Osteoblast (primary cell): Measurements from ENCODE around the gene PLA2G5. TPM values are rescaled to one million over a fixed set of nuclear protein-coding genes. Genes with fewer than 3 reads are reported as not detected.

Experiments used
- DNase-seq: peaks from one replicate; pipeline ENCODE4 v3.0.0; 2011; ENCODE audit warnings: low spot score, mixed read lengths; ENCODE audit not compliant: insufficient read length; ENCODE audit errors: missing footprints
- H2AFZ ChIP-seq: 2 replicates; pipeline ENCODE4 v1.6.0; 2011; ENCODE audit warnings: mild to moderate bottlenecking, low read length
- H3K27ac ChIP-seq: 2 replicates; pipeline ENCODE4 v1.5.1; 2011; ENCODE audit warnings: mild to moderate bottlenecking, low read depth, low read length, moderate library complexity
- H3K27me3 ChIP-seq: 2 replicates; pipeline ENCODE4 v1.6.0; 2012; ENCODE audit warnings: mild to moderate bottlenecking, control low read depth, inconsistent platforms, low read length, moderate library complexity; ENCODE audit not compliant: insufficient read depth
- H3K36me3 ChIP-seq: 2 replicates; pipeline ENCODE4 v1.5.1; 2011; ENCODE audit warnings: mild to moderate bottlenecking, low read length, control low read depth, moderate library complexity; ENCODE audit not compliant: insufficient read depth
- H3K4me1 ChIP-seq: 2 replicates; pipeline ENCODE4 v1.5.1; 2011; ENCODE audit warnings: mild to moderate bottlenecking, low read length, control low read depth, moderate library complexity; ENCODE audit not compliant: insufficient read depth
- H3K4me2 ChIP-seq: 2 replicates; pipeline ENCODE4 v1.6.0; 2011; ENCODE audit warnings: mild to moderate bottlenecking, low read length; ENCODE audit not compliant: insufficient read depth
- H3K4me3 ChIP-seq: fragments of 200-600 bp; sonication (generic); 3 replicates; pipeline ENCODE4 v1.5.1; 2012; ENCODE audit warnings: mild to moderate bottlenecking, low read length, inconsistent platforms; ENCODE audit not compliant: insufficient read depth
- H3K79me2 ChIP-seq: 2 replicates; pipeline ENCODE4 v1.6.0; 2012; ENCODE audit warnings: mild to moderate bottlenecking, low read length, control low read depth, inconsistent platforms; ENCODE audit not compliant: insufficient read depth
- H3K9me3 ChIP-seq: 2 replicates; pipeline ENCODE4 v1.5.1; 2011; ENCODE audit warnings: low read depth, low read length, control low read depth
- H4K20me1 ChIP-seq: 2 replicates; pipeline ENCODE4 v1.6.0; 2012; ENCODE audit warnings: mild to moderate bottlenecking, low read length, control low read depth; ENCODE audit not compliant: insufficient read depth
- total RNA-seq: library from RNA; depleted of rRNA; stranded (reverse); fragments of >200 nt; gene quantifications from 2 replicates; pipeline ENCODE4 v1.2.3, GENCODE V29; 2012
- TF ChIP-seq, protein P1 (sequence below): IDR thresholded peaks from 2 replicates; pipeline ENCODE4 v1.5.1; 2011; ENCODE audit warnings: mild to moderate bottlenecking, low read depth, low read length, moderate library complexity; ENCODE audit errors: extremely low read depth

PLA2G5 gene
- total RNA-seq, 1 donor = 2.9 TPM

DNA sequence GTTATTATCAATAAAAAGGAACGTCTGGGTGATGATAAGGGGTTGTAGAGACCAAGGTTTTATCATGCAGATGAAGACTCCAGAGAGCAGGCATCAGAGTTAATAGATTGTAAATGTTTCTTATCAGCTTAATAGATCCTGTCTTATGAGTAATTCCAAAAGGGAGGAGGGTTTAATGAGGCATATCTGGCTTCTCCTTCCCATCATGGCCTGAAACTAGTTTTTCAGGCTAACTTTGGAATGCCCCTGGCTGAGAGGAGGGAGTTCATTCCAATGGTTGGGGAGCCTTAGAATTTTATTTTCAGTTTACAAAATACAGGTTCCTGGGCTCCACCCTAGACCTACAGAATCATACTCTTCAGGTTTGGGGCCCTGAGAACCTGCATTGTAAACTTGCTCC lies 35.9 kb downstream of the PLA2G5 start:
- H3K36me3 ChIP-seq = no peaks in the 10 kb centered on the region
- H3K4me3 ChIP-seq = no peak overlapping the region
- no peaks in the 10 kb centered on the region for H3K9me3 ChIP-seq
- no peaks in the 10 kb centered on the region for H4K20me1 ChIP-seq
- no peaks in the 10 kb centered on the region for H3K79me2 ChIP-seq
- TF ChIP-seq, protein P1, sequence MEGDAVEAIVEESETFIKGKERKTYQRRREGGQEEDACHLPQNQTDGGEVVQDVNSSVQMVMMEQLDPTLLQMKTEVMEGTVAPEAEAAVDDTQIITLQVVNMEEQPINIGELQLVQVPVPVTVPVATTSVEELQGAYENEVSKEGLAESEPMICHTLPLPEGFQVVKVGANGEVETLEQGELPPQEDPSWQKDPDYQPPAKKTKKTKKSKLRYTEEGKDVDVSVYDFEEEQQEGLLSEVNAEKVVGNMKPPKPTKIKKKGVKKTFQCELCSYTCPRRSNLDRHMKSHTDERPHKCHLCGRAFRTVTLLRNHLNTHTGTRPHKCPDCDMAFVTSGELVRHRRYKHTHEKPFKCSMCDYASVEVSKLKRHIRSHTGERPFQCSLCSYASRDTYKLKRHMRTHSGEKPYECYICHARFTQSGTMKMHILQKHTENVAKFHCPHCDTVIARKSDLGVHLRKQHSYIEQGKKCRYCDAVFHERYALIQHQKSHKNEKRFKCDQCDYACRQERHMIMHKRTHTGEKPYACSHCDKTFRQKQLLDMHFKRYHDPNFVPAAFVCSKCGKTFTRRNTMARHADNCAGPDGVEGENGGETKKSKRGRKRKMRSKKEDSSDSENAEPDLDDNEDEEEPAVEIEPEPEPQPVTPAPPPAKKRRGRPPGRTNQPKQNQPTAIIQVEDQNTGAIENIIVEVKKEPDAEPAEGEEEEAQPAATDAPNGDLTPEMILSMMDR = no peak
- peaks cover 3% of the 10 kb centered on the region for H3K27me3 ChIP-seq
- peaks cover 7% of the 10 kb centered on the region for H3K4me1 ChIP-seq
- H2AFZ ChIP-seq = no peak overlapping the region
- no peak for DNase-seq
- no peak overlapping the region for H3K4me2 ChIP-seq
- no peak overlapping the region for H3K27ac ChIP-seq

DNA sequence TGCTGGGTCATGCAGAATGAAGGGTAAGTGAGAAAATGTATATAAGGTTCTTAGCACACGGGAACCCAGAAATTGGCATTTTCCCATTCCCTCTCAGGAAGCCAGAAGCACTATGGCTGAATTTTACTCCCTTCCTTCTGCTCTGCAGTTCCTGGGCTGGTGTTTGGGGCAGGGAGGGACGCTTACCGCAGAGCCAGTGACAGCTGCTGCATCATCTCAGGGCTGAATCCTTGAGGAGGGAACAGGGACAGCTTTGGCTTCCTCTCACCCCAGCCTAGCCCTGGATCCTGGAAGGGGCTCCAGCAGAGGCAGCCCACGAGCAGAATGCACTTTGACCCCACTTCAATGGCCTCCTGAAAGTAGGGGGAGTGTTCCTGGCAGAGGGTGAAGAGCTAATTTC lies 37.4 kb downstream of the PLA2G5 start:
- no peaks in the 10 kb centered on the region for H3K36me3 ChIP-seq
- H3K4me2 ChIP-seq = no peak overlapping the region
- H2AFZ ChIP-seq = no peak overlapping the region
- TF ChIP-seq, protein P1 = no peak
- H3K27ac ChIP-seq = no peak overlapping the region
- H3K27me3 ChIP-seq = peaks cover 3% of the 10 kb centered on the region
- no peak for DNase-seq
- no peaks in the 10 kb centered on the region for H4K20me1 ChIP-seq
- H3K4me3 ChIP-seq = no peak overlapping the region
- peaks cover 7% of the 10 kb centered on the region for H3K4me1 ChIP-seq
- H3K79me2 ChIP-seq = no peaks in the 10 kb centered on the region
- no peaks in the 10 kb centered on the region for H3K9me3 ChIP-seq

DNA sequence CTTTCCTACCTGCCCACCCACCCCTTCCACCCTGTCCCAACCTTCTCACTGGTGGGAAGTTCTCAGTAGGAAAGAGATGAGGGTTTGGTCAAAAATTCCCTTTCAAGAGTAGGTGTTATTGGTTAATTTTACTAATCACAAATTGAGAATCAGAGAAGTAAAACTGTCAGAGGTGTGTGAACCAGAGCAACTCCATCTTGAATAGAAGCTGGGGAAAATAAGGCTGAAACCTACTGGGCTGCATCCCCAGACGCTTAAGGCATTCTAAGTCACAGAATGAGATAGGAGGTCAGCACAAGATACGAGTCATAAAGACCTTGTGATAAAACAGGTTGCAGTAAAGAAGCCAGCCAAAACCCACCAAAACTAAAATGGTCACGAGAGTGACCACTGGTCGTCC lies 37.8 kb downstream of the PLA2G5 start:
- no peak overlapping the region for H3K4me2 ChIP-seq
- H4K20me1 ChIP-seq = no peaks in the 10 kb centered on the region
- H3K79me2 ChIP-seq = no peaks in the 10 kb centered on the region
- H2AFZ ChIP-seq = no peak overlapping the region
- peaks cover 3% of the 10 kb centered on the region for H3K27me3 ChIP-seq
- no peaks in the 10 kb centered on the region for H3K9me3 ChIP-seq
- TF ChIP-seq, protein P1 = no peak
- no peak overlapping the region for H3K4me3 ChIP-seq
- no peak for DNase-seq
- H3K36me3 ChIP-seq = no peaks in the 10 kb centered on the region
- no peak overlapping the region for H3K27ac ChIP-seq
- peaks cover 7% of the 10 kb centered on the region for H3K4me1 ChIP-seq

DNA sequence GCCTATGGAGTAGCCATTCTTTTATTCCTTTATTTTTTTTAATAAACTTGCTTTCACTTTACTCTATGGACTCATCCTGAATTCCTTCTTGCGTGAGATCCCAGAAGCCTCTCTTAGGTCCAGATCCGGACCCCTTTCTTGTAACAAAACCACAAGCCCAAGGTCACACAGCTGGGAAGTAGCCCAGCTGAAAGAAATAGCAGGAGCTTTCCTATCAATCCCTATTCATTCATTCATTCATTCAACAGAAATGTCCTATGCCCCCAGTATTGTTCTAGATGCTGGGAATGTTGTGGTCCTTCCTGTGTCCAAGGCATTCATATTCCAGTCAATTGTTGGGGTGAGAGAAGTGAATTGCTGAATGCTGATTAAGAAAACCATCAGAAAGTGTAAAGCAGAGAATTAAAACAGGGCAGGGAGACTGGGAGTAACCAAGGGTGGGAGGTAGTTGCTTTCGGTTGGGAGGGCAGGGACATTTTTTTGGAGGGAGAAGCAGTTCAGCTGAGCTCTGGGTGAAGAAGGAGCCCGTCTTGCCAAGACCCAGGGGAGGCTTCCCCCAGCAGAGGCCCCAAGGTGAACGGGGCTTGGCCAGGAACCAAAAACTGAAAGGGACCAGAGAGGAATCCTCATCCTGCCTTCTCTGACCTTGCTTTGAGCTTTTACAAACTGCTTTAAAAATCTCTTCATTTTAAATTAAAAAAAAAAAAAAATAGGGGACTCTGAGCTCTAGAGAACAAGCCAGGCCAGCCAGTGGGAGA lies 38.6 kb downstream of the PLA2G5 start:
- Histone ChIP-seq H3K36me3 (no peaks in the 10 kb centered on the region), H3K4me1 (peaks cover 2% of the 10 kb centered on the region), H3K9me3 (no peaks in the 10 kb centered on the region), H3K79me2 (no peaks in the 10 kb centered on the region), H3K27ac (no peak overlapping the region), H3K27me3 (peaks cover 3% of the 10 kb centered on the region), H3K4me2 (no peak overlapping the region), H3K4me3 (no peak overlapping the region), H2AFZ (no peak overlapping the region), H4K20me1 (no peaks in the 10 kb centered on the region)
- TF ChIP-seq, protein P1 = no peak
- DNase-seq = no peak
